Stimulated activated CD8-positive, alpha-beta memory T cell treated with anti-CD3 and anti-CD28 coated beads, Interleukin-12 subunit alpha, Interleukin-12 subunit beta, amount 100 ng/mL, for 24 hours (primary cell): ENCODE results near the gene ESPNL.
"Not testable (repeated sequence)": the region's sequence is repeated elsewhere in the genome, so short reads cannot be mapped to it uniquely, and the experiment has no call there.

Source experiments
- DNase-seq: peaks from one replicate; pipeline ENCODE4 v3.0.0-alpha.2; 2020; ENCODE audit errors: extremely low read depth

ESPNL gene

DNA sequence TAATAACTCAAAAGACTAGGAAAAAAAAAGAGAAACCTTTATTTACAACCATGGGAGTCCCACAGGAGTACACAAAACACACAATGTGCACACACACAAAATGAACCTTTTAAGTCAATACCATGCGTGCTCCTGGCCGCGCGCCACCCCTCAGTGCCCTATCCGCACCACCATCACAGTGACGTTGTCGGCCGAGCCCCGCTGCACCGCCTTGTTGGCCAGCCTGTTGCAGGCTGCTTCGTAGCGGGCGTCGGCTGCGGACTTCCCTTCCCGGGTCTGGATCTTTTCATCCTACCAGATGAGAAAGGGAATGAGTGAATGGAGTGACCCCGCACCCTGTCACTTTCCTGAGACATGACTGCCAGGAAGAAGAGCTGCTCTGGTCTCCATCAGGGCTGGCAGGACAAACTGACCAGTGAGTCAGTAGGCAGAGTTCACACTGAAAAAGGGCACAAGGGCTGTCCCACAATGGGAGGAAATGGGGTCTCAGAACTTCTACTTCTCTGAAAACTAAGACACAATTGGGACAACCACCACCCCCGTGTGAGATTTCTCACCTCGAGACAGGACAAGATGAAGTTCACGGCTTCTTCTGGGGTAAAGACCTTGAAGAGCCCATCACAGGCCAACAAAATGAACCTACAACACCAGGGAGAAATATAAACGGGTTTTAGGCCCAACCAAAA is 70.4 kb downstream of the ESPNL start:
- no peak for DNase-seq

DNA sequence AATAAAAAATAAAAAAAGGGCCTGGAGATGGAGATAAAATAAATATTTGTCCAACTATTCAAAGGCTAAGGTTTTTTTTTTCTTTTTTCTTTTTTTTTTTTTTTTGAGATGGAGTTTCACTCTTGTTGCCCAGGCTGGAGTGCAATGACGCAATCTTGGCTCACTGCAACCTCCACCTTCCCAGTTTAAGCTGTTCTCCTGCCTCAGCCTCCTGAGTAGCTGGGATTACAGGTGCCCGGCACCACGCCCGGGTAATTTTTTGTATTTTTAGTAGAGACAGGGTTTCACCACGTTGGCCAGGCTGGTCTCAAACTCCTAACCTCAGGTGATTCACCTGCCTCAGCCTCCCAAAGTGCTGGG is 70.9 kb downstream of the ESPNL start:
- not testable (repeated sequence) for DNase-seq

DNA sequence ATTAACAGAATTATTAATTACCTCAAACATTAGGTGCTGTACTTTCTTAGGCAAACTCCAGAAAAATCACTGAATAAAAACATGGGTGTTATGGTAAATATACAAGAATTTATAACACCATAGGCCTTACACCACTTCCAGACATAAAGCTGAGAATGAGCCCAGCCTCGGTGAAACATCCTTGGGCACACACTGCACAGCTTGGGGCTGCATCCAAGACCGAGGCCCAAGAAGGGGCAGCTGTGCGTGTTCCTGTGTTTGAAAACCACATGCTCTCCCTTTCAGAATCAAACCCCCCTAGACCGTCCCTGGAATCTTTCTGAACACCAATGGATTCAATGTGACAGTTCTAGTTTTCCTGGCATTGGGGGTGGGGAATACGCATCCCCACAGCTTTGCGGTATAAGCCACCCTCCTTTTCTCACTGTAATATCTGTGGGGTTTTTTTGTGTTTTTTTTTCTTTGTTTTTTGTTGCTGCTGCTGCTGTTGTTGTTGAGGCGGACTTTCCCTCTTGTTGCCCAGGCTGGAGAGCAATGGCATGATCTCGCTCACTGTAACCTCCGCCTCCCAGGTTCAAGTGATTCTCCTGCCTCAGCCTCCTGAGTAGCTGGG is 71.5 kb downstream of the ESPNL start:
- no peak for DNase-seq

DNA sequence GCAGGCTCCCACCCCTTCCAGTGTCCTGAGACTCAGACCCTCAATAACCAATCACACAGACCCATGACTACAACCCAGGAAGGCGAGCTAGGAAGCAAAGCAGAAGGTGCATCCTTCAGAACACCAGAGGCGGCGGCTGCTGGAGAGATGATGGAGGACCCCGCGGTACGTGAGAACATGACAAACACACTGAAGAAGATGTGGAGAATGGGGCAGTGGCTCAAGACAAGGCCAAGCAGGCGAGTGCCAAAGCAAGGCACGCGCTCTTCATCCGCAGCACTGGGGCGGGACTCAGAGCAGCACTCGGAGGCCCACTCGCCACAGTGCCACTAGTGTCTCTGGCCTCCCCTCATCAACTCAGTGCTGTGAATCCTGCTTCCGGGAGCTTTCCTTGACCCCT is 72.3 kb downstream of the ESPNL start:
- DNase-seq: no peak

DNA sequence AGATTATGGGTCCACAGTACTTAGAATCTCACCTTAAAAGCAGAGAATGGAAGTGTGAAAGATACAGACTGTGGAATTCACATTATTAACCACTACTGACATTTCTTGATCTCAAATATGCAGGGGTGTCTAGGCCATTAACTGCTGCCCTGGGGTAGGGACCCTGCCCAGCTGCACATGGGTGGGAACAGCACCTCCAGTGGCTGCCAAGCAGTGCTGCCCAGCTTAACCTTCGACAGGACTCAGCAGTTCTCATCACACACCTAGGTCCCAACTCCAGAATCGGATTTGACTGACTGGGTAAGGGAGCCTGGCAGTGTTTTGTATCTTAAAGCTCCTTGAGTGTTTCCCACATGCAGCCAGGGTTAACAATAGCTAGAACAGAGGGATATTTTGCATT is 73.6 kb downstream of the ESPNL start:
- no peak for DNase-seq

DNA sequence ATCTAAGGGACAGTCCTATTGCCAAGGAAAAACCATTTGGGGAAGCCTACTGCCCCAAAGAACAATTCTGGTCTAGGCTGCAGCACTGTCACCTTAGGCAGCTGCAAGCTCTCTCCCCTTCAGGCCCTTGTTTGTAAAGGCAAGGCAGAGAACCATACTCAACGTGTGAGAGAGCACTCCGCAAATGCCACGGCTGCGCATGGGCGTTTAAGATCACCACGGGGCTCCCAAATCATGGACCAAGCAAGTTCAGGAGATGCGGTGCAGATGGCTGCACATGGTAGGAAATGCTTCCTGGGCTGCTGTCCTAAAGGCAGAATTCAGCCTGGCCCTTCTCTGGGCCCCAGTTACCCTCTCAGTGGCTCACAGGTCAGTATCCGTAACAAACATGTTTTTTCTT is 74.2 kb downstream of the ESPNL start:
- DNase-seq: no peak

DNA sequence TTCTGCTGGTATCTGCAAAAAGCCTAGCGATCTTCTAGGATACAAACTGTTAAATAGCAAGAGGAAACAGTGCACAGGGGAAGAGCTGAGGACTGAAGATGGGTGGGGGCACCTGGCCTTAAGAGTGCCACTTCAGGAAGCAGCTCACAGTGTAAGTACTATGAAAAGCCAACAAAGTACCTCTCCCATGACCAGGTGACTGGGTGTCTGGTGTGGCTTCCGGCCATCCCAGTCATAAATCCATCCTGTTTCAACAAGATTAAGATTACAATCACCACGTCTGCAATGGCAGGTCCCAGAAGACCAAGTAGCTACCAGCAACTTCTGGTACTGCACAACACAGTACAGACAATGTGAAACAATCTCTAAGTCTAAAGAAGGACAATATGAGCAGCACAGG is 74.6 kb downstream of the ESPNL start:
- no peak for DNase-seq

DNA sequence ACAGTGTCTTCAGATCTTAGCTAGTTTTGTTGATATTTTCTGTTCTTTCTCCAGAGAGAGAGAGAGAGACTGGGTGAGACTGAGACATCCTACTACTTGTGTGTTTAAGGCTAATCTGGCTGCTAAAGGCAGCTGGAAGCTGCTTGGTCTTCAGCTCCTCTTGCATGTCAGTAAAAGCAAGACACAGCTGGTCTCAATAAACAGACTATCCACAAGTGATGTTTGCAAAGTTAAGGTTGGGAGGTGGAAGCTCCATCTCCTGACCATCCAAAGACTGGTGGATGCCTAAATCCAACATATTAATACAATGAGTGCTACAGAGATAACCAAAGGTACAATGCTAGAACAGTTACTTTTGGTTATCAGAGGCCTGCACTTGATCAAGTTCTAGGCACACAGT is 76.5 kb downstream of the ESPNL start:
- DNase-seq: no peak

DNA sequence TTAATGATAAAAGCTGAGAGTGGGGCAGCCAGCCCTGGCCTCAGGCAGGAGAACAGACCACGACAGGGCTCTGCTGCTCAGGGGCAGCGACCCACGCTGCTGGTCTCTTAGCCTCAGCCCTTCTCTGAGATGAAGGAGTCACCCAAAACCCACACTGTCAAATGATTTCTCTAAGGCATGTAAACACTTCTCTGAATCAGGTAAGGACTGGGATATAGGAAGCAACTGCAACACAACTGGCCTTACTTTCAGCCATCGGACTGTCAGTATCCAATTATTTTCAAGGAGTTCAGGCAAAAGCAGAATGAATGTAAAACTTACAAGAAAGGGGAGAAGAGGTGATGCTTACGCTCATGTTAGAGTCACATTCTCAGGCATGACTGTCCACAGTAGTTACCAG is 80.4 kb downstream of the ESPNL start:
- DNase-seq: no peak

DNA sequence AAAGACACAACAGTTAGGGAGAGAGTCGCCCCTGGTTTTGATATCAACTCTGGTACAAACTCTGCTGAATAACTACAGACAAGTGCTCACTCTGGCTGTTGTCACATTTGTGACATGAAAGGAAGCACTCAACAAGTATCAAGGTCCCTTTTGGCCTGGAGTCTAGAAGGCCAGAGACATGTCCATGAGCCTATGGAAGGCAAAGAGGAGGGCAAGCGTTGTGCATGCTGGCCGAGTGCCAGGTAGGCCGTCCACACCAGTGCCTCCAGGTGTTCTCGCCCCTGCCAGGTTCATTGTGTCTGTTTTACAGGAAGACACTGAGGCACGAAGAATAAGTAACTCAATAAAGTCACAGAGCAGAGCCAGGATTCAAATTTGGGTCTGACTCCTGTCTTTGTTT is 82.2 kb downstream of the ESPNL start:
- DNase-seq: no peak
